Tibial nerve (tissue), 4 donors: ENCODE measurements around the gene USP11.
A peak's percentile ranks its signal among the peaks of the same experiment; 100 is the strongest.

Source experiments
- EP300 ChIP-seq, 2 donors: sonication (generic); formaldehyde crosslinking; IDR thresholded peaks; one replicate each; pipeline ENCODE4 v1.6.1; 2017; ENCODE audit warnings: antibody characterized with exemption in 2 of 2, mild to moderate bottlenecking in 1 of 2
- POLR2A ChIP-seq, 2 donors: fragments of 450-650 bp; IDR thresholded peaks; one replicate each; pipeline ENCODE4 v1.6.1; 2017; ENCODE audit warnings: antibody characterized with exemption in 2 of 2, mild to moderate bottlenecking in 2 of 2, moderate library complexity in 2 of 2
- TF ChIP-seq, protein P1 (sequence below), 5 experiments: fragments of 200-600 bp in 3 of 5; fragments of 450-650 bp in 2 of 5; sonication (generic) in 3 of 5; IDR thresholded peaks; one replicate each; pipeline ENCODE4 v1.5.1; 2016 to 2019; ENCODE audit warnings: antibody characterized with exemption in 5 of 5, mild to moderate bottlenecking in 3 of 5, moderate library complexity in 2 of 5

DNA sequence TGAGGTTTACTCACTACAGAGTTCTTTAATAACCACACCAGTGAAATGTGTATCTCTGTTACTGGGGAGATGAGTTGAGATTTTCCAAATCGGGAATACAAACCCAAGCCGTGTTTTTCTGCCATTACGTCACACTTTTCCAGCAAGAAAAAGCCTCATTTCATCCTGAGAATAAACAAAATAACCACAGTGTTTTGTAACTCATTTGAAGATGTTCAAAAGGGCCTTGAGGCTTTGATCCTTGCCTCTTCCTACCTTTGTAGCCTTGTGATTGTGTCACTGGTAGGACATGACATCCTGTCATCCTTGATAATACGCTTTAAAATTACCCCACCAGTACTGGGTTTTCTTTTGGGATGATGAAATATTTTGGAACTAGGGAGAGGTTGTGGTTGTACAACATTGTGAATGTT, 2.9 kb downstream of the USP11 start:
- TF ChIP-seq, protein P1, sequence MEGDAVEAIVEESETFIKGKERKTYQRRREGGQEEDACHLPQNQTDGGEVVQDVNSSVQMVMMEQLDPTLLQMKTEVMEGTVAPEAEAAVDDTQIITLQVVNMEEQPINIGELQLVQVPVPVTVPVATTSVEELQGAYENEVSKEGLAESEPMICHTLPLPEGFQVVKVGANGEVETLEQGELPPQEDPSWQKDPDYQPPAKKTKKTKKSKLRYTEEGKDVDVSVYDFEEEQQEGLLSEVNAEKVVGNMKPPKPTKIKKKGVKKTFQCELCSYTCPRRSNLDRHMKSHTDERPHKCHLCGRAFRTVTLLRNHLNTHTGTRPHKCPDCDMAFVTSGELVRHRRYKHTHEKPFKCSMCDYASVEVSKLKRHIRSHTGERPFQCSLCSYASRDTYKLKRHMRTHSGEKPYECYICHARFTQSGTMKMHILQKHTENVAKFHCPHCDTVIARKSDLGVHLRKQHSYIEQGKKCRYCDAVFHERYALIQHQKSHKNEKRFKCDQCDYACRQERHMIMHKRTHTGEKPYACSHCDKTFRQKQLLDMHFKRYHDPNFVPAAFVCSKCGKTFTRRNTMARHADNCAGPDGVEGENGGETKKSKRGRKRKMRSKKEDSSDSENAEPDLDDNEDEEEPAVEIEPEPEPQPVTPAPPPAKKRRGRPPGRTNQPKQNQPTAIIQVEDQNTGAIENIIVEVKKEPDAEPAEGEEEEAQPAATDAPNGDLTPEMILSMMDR (IDR thresholded peaks at IDR 0.05): no peak
- no peak for TF ChIP-seq POLR2A (IDR thresholded peaks at IDR 0.05)
- TF ChIP-seq EP300 (IDR thresholded peaks at IDR 0.05): peak in 1 of 2 donors; percentile 56
